ENCODE data around the gene RARRES1. TPM values are rescaled to one million over a fixed set of nuclear protein-coding genes. Genes with fewer than 3 reads are reported as not detected.
A peak's percentile ranks its signal among the peaks of the same experiment; 100 is the strongest.

RARRES1 gene
- total RNA-seq, 6 donors from 2014 or later, result 7.0 to 44.6 (median 27.7) TPM

DNA sequence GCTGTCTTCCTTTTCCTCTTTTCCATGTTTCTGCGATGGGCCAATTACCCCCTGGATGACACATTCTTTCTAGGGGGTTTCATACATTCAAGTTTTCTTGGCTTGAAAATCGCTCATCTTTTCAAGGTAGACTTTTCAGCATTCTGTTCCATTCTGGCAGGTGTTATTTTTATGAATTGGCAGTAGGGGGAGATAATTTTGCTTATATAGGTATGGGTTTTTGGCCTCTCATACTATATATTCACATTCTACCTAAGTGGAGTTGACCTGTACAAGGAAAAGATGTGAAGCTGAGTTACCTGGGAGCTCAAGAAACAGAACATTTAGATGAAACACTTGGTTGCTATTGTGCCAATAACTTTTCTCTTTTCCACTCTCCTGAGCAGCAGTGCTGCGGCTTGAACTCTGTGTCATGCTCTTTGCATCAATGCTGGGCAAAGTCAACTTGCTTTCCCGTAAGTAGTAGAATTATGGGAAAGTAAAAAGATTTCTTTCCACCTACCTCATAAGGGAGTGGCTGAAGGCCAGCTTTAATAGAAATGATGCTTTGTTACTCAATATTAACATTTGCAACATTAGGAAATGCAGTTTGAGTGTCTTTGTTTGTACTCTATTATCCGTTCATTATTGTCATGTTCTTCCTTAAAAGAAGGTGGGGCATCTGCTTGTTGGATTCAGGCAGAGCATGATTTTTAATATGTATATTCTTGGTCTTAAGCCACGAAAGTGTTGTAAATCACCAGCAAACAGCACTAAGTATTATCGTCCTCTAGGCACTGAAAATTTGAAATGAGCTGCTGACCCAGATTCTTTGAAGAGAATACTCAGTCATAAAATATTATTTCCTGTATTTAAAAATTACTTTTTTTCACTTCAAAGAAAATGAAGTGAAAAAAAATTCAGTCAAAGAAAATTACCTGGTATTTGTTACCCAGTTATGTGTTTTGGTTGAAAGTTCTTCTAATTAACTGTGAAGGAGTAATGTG, 41.9 kb upstream of the RARRES1 start:
- Histone ChIP-seq H3K4me3 (no peak overlapping the region), H3K27me3 (no peaks in the 10 kb centered on the region), H3K27ac (no peak overlapping the region), H3K4me1 (peaks cover 26 to 44% (median 39%) of the 10 kb centered on the region in 4 donors), H3K9me3 (no peaks in the 10 kb centered on the region), H3K36me3 (no peaks in the 10 kb centered on the region)
- ATAC-seq (ENCODE audit: low FRiP score in 2 of 2) (peak in 1 of 2 donors; percentile 63), DNase-seq (no peak)
- WGBS, 2 donors, result 66 to 67% methylated on average over 7 of the region's 7 CpGs
- peak in 1 of 4 donors; percentile 15 for TF ChIP-seq EP300 (IDR thresholded peaks at IDR 0.05)
- TF ChIP-seq POLR2A (IDR thresholded peaks at IDR 0.05), result no peak
- TF ChIP-seq POLR2AphosphoS5 (IDR thresholded peaks at IDR 0.05), result peak in 1 of 2 donors; percentile 59
- TF ChIP-seq, protein P1, sequence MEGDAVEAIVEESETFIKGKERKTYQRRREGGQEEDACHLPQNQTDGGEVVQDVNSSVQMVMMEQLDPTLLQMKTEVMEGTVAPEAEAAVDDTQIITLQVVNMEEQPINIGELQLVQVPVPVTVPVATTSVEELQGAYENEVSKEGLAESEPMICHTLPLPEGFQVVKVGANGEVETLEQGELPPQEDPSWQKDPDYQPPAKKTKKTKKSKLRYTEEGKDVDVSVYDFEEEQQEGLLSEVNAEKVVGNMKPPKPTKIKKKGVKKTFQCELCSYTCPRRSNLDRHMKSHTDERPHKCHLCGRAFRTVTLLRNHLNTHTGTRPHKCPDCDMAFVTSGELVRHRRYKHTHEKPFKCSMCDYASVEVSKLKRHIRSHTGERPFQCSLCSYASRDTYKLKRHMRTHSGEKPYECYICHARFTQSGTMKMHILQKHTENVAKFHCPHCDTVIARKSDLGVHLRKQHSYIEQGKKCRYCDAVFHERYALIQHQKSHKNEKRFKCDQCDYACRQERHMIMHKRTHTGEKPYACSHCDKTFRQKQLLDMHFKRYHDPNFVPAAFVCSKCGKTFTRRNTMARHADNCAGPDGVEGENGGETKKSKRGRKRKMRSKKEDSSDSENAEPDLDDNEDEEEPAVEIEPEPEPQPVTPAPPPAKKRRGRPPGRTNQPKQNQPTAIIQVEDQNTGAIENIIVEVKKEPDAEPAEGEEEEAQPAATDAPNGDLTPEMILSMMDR (IDR thresholded peaks at IDR 0.05), result no peak

DNA sequence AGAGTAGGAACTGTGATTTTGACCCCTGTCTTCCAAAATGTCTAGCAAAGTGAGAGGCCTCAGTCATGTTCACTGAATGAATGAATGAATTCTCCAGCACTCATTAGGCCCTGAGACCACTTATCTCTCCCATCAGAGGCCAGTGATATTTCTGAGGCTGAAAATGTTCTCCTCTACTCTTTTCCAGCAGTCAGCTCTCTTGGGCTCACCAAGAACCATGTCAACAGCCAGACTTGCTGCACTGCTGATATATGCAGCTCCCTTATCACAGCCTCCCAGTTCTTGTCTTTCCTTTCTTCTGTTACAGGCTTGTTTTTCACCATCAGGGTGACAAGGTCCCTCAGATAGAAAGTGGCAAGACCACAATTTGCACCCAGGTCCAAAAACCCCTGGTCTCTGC, 40.9 kb upstream of the RARRES1 start:
- Histone ChIP-seq H3K27me3 (no peaks in the 10 kb centered on the region), H3K4me3 (no peak overlapping the region), H3K27ac (no peak overlapping the region), H3K4me1 (peaks cover 36 to 53% (median 47%) of the 10 kb centered on the region in 4 donors), H3K9me3 (no peaks in the 10 kb centered on the region), H3K36me3 (no peaks in the 10 kb centered on the region)
- DNase-seq (no peak), ATAC-seq (ENCODE audit: low FRiP score in 2 of 2) (no peak)
- TF ChIP-seq EP300 (IDR thresholded peaks at IDR 0.05), result no peak
- TF ChIP-seq POLR2AphosphoS5 (IDR thresholded peaks at IDR 0.05), result no peak
- no peak for TF ChIP-seq POLR2A (IDR thresholded peaks at IDR 0.05)
- TF ChIP-seq, protein P1 (IDR thresholded peaks at IDR 0.05), result no peak

DNA sequence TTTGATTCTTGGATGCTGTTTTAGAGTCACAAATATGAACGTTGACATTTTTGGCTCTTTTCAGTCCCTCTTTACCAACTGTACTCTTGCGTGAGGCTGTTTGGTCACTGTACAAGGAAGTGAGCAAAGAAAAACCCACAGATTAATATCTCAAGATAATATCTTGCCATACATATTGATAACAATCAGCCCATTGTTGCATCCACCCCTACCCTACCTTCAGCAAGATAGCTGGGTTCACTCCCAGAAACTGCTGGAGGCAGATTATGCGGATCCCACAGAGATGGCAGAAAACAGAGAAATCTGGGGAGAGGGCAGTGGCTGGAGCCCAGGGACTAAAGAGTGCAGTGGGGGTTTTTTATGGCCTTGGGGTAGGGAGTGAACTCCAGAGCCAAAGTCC, 39.7 kb upstream of the RARRES1 start:
- Histone ChIP-seq H3K36me3 (no peaks in the 10 kb centered on the region), H3K27ac (peak overlapping the region; percentile 25 to 70 (median 42)), H3K27me3 (no peaks in the 10 kb centered on the region), H3K4me3 (no peak overlapping the region), H3K4me1 (peaks cover 39 to 62% (median 51%) of the 10 kb centered on the region in 4 donors), H3K9me3 (no peaks in the 10 kb centered on the region)
- DNase-seq (no peak), ATAC-seq (ENCODE audit: low FRiP score in 2 of 2) (no peak)
- 61 to 69% methylated on average over 3 of the region's 3 CpGs for WGBS, 2 donors
- TF ChIP-seq, protein P1 (IDR thresholded peaks at IDR 0.05), result no peak
- TF ChIP-seq EP300 (IDR thresholded peaks at IDR 0.05) (no peak), POLR2A (IDR thresholded peaks at IDR 0.05) (no peak), POLR2AphosphoS5 (IDR thresholded peaks at IDR 0.05) (no peak)

DNA sequence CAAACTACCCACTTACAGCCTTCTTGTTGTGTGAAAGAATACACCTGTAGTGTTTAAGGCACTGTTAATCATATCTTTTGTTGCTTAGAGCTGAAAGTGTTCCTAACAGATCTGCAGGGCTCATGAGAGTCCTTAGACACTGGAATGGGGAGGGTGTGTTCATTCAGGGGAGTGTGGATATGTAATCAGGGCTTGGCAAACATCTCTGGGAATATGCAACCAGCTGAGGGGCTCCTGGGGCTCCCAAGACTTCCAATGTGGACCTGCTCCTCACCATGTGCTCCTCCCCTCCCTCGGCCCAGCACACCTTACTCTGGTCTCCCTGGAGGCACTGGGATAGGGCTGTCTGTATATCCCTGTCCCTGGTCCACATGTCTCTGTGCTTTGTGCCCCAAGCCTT, 39.3 kb upstream of the RARRES1 start:
- no peaks in the 10 kb centered on the region for H3K36me3 ChIP-seq
- H3K4me3 ChIP-seq, result no peak overlapping the region
- TF ChIP-seq POLR2A (IDR thresholded peaks at IDR 0.05), result no peak
- TF ChIP-seq POLR2AphosphoS5 (IDR thresholded peaks at IDR 0.05), result no peak
- no peak for TF ChIP-seq EP300 (IDR thresholded peaks at IDR 0.05)
- TF ChIP-seq, protein P1 (IDR thresholded peaks at IDR 0.05), result no peak
- H3K9me3 ChIP-seq, result no peaks in the 10 kb centered on the region
- ATAC-seq (ENCODE audit: low FRiP score in 2 of 2) (no peak), DNase-seq (no peak)
- H3K27me3 ChIP-seq, result no peaks in the 10 kb centered on the region
- H3K4me1 ChIP-seq, result peaks cover 39 to 62% (median 51%) of the 10 kb centered on the region in 4 donors
- 83 to 100% methylated on average over 1 of the region's 1 CpG for WGBS, 2 donors
- peak overlapping the region; percentile 25 to 70 (median 42) for H3K27ac ChIP-seq
